NT2/D1 (cell line): Measurements from ENCODE around the gene TMEM165.

Experiments
- DNase-seq: peaks from one replicate; pipeline ENCODE4 v3.0.0-alpha.2; 2011; ENCODE audit warnings: low read depth, low spot score
- H3K27me3 ChIP-seq: 2 replicates; pipeline ENCODE4 v1.6.0; 2011; ENCODE audit warnings: mild to moderate bottlenecking; ENCODE audit not compliant: insufficient read length, insufficient read depth
- H3K36me3 ChIP-seq: 2 replicates; pipeline ENCODE4 v1.6.1; 2011; ENCODE audit warnings: mild to moderate bottlenecking, low read length, mixed read lengths; ENCODE audit not compliant: insufficient read depth, insufficient read length
- H3K4me1 ChIP-seq: 2 replicates; pipeline ENCODE4 v1.5.1; 2011; ENCODE audit not compliant: insufficient read depth, insufficient read length
- H3K4me3 ChIP-seq: 2 replicates; pipeline ENCODE4 v1.5.1; 2011; ENCODE audit warnings: low read depth; ENCODE audit not compliant: insufficient read length
- H3K9ac ChIP-seq: 2 replicates; pipeline ENCODE4 v1.6.0; 2011; ENCODE audit warnings: low read depth; ENCODE audit not compliant: insufficient read length
- H3K9me3 ChIP-seq: 2 replicates; pipeline ENCODE4 v1.5.1; 2011; ENCODE audit warnings: mild to moderate bottlenecking, low read length; ENCODE audit not compliant: insufficient read depth
- SUZ12 ChIP-seq: IDR thresholded peaks from 2 replicates; pipeline ENCODE4 v1.6.1; 2011; ENCODE audit not compliant: insufficient read length, insufficient read depth; ENCODE audit errors: extremely low read depth
- YY1 ChIP-seq: IDR thresholded peaks from 2 replicates; pipeline ENCODE4 v1.6.1; 2011; ENCODE audit not compliant: insufficient read length, insufficient read depth
- ZNF274 ChIP-seq: IDR thresholded peaks from 2 replicates; pipeline ENCODE4 v1.6.1; 2011; ENCODE audit warnings: mild to moderate bottlenecking, low read depth, low read length

TMEM165 gene

GRCh38 chr4:55373461-55373860 lies 22.3 kb upstream of the TMEM165 start:
- no peak overlapping the region for H3K9ac ChIP-seq
- DNase-seq, result no peak
- no peaks in the 10 kb centered on the region for H3K27me3 ChIP-seq

GRCh38 chr4:55376698-55377097 lies 19.1 kb upstream of the TMEM165 start:
- H3K36me3 ChIP-seq, result no peaks in the 10 kb centered on the region
- no peaks in the 10 kb centered on the region for H3K9me3 ChIP-seq
- H3K9ac ChIP-seq, result no peak overlapping the region
- H3K4me3 ChIP-seq, result no peak overlapping the region
- DNase-seq, result no peak
- no peaks in the 10 kb centered on the region for H3K27me3 ChIP-seq
- H3K4me1 ChIP-seq, result no peaks in the 10 kb centered on the region
- TF ChIP-seq YY1 (no peak), ZNF274 (no peak), SUZ12 (no peak)

More at GRCh38 chr4:55373461-55373860, 22.3 kb upstream of the TMEM165 start:
- no peak overlapping the region for H3K4me3 ChIP-seq
- H3K4me1 ChIP-seq, result no peaks in the 10 kb centered on the region
- no peak for TF ChIP-seq YY1
- no peak for TF ChIP-seq ZNF274
- H3K9me3 ChIP-seq, result no peaks in the 10 kb centered on the region
- peaks cover 3% of the 10 kb centered on the region for H3K36me3 ChIP-seq

GRCh38 chr4:55378617-55379467 lies 16.9 kb upstream of the TMEM165 start:
- DNase-seq, result no peak
- H3K4me3 ChIP-seq, result no peak overlapping the region

GRCh38 chr4:55380576-55380975 lies 15.2 kb upstream of the TMEM165 start:
- Histone ChIP-seq H3K9me3 (no peaks in the 10 kb centered on the region), H3K4me3 (no peak overlapping the region), H3K36me3 (no peaks in the 10 kb centered on the region), H3K4me1 (no peaks in the 10 kb centered on the region), H3K9ac (no peak overlapping the region), H3K27me3 (no peaks in the 10 kb centered on the region)
- TF ChIP-seq SUZ12 (no peak), YY1 (no peak), ZNF274 (no peak)
- DNase-seq, result no peak

More at GRCh38 chr4:55378617-55379467, 16.9 kb upstream of the TMEM165 start:
- Histone ChIP-seq H3K9me3 (no peaks in the 10 kb centered on the region), H3K36me3 (no peaks in the 10 kb centered on the region), H3K9ac (no peak overlapping the region), H3K4me1 (no peaks in the 10 kb centered on the region), H3K27me3 (no peaks in the 10 kb centered on the region)
- TF ChIP-seq SUZ12 (no peak), YY1 (no peak), ZNF274 (no peak)

GRCh38 chr4:55381502-55381901 lies 14.3 kb upstream of the TMEM165 start:
- Histone ChIP-seq H3K27me3 (no peaks in the 10 kb centered on the region), H3K4me1 (no peaks in the 10 kb centered on the region), H3K9me3 (no peaks in the 10 kb centered on the region), H3K36me3 (no peaks in the 10 kb centered on the region), H3K4me3 (no peak overlapping the region), H3K9ac (no peak overlapping the region)
- TF ChIP-seq YY1, result no peak
- no peak for TF ChIP-seq ZNF274
- TF ChIP-seq SUZ12, result no peak
- no peak for DNase-seq

- TF ChIP-seq YY1 (no peak), ZNF274 (no peak), SUZ12 (no peak)
- H3K27me3 ChIP-seq, result no peaks in the 10 kb centered on the region
- no peaks in the 10 kb centered on the region for H3K4me1 ChIP-seq
- no peak for DNase-seq
- no peaks in the 10 kb centered on the region for H3K9me3 ChIP-seq
- H3K4me3 ChIP-seq, result no peak overlapping the region
- no peak overlapping the region for H3K9ac ChIP-seq
- H3K36me3 ChIP-seq, result no peaks in the 10 kb centered on the region
Observed at GRCh38 chr4:55382488-55383003, 13.2 kb upstream of the TMEM165 start.

GRCh38 chr4:55385201-55385649 lies 10.5 kb upstream of the TMEM165 start:
- H3K9ac ChIP-seq, result no peak overlapping the region
- no peak for DNase-seq
- H3K27me3 ChIP-seq, result no peaks in the 10 kb centered on the region
- no peaks in the 10 kb centered on the region for H3K9me3 ChIP-seq
- no peaks in the 10 kb centered on the region for H3K36me3 ChIP-seq
- TF ChIP-seq YY1 (no peak), SUZ12 (no peak), ZNF274 (no peak)
- H3K4me3 ChIP-seq, result no peak overlapping the region
- no peaks in the 10 kb centered on the region for H3K4me1 ChIP-seq
